ENCODE data around the gene SELENOF.
"Not testable (repeated sequence)": the region's sequence is repeated elsewhere in the genome, so short reads cannot be mapped to it uniquely, and the experiment has no call there.

SELENOF gene

DNA sequence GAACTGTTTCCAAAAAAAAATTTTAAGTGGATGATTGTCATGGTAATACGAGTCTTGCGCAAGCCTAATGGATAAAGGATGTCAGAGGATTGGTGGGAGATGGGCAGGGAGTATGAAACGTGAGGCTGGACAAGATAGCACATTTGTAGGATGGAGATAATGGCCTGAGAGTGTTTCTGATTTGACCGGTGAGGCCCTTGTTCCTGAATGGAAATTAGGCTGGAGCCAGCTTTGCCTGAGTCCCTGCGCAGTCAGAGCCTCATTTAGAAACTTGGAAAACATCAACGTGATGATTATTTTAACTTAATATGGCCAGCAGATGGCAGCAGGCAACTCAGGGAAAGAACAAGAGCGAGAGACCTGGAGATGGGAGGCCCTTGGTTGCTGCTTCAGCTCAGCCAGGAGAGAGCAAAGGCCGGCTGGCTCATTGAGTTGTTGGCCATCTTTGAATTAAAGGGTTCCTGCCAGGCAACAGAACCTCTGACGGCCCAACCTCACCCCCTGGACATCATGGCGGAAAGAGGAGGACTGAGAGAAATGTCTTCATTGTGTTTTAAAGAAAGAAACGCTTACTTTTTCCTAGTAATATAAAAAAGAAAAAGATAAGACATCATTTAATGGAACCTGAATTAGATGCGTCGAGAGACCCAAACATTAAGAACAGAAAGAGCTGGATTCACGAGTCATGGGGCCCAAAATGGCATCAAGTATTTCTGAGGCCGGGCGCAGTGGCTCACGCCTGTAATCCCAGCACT lies 80.3 kb downstream of the SELENOF start:
- Histone ChIP-seq H3K36me3 (ENCODE audit: control insufficient read depth, insufficient read depth, low read length) (no peaks in the 10 kb centered on the region), H3K27ac (ENCODE audit: low read depth, low read length, severe bottlenecking) (no peak overlapping the region), H3K4me3 (ENCODE audit: extremely low read depth, insufficient read depth, low read length, poor library complexity, severe bottlenecking) (no peak overlapping the region), H3K9me3 (ENCODE audit: control insufficient read depth, low read length) (no peaks in the 10 kb centered on the region), H3K4me1 (ENCODE audit: control insufficient read depth, insufficient read depth, low read length, poor library complexity, severe bottlenecking) (no peaks in the 10 kb centered on the region)
- WGBS, 2 experiments (ENCODE audit: insufficient coverage in 2 of 2): 44 to 49% methylated on average over 11 of the region's 17 CpGs

GRCh38 chr1:86832433-86832832 lies 81.5 kb downstream of the SELENOF start:
- no CpG with 5 or more reads among the region's 1 CpG for WGBS, 2 experiments (ENCODE audit: insufficient coverage in 2 of 2)
- no peaks in the 10 kb centered on the region for H3K9me3 ChIP-seq (ENCODE audit: control insufficient read depth, low read length)
- no peak overlapping the region for H3K4me3 ChIP-seq (ENCODE audit: extremely low read depth, insufficient read depth, low read length, poor library complexity, severe bottlenecking)
- no peaks in the 10 kb centered on the region for H3K36me3 ChIP-seq (ENCODE audit: control insufficient read depth, insufficient read depth, low read length)
- H3K27ac ChIP-seq (ENCODE audit: low read depth, low read length, severe bottlenecking): no peak overlapping the region
- H3K4me1 ChIP-seq (ENCODE audit: control insufficient read depth, insufficient read depth, low read length, poor library complexity, severe bottlenecking): no peaks in the 10 kb centered on the region

DNA sequence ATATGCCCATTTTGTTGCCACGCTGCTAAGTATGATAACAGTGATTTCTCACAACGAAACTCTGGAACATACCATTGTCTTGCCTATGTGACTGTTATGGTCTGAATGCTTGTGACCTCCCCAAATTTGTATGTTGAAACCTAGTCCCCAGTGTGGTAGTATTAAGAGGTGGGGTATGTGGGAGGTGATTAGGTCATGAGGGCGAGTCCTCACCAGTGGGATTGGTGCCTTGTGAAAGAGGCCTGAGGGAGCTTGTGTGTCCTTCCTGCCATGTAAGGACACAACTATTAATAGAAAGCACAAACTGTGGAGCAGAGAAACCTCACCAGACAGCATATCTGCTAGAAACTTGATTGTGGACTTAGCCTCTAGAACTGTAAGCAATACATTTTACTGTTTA lies 84.6 kb downstream of the SELENOF start:
- 91 to 100% methylated on average over 2 to 3 of the region's 3 CpGs for WGBS, 2 experiments (ENCODE audit: insufficient coverage in 2 of 2)
- Histone ChIP-seq H3K27ac (ENCODE audit: low read depth, low read length, severe bottlenecking) (no peak overlapping the region), H3K36me3 (ENCODE audit: control insufficient read depth, insufficient read depth, low read length) (no peaks in the 10 kb centered on the region), H3K4me3 (ENCODE audit: extremely low read depth, insufficient read depth, low read length, poor library complexity, severe bottlenecking) (no peak overlapping the region), H3K9me3 (ENCODE audit: control insufficient read depth, low read length) (no peaks in the 10 kb centered on the region), H3K4me1 (ENCODE audit: control insufficient read depth, insufficient read depth, low read length, poor library complexity, severe bottlenecking) (no peaks in the 10 kb centered on the region)

GRCh38 chr1:86828024-86828423 lies 85.9 kb downstream of the SELENOF start:
- Histone ChIP-seq H3K9me3 (ENCODE audit: control insufficient read depth, low read length) (no peaks in the 10 kb centered on the region), H3K4me3 (ENCODE audit: extremely low read depth, insufficient read depth, low read length, poor library complexity, severe bottlenecking) (no peak overlapping the region), H3K36me3 (ENCODE audit: control insufficient read depth, insufficient read depth, low read length) (no peaks in the 10 kb centered on the region), H3K4me1 (ENCODE audit: control insufficient read depth, insufficient read depth, low read length, poor library complexity, severe bottlenecking) (no peaks in the 10 kb centered on the region), H3K27ac (ENCODE audit: low read depth, low read length, severe bottlenecking) (no peak overlapping the region)
- WGBS, 2 experiments (ENCODE audit: insufficient coverage in 2 of 2): 82 to 86% methylated on average over 2 of the region's 3 CpGs

DNA sequence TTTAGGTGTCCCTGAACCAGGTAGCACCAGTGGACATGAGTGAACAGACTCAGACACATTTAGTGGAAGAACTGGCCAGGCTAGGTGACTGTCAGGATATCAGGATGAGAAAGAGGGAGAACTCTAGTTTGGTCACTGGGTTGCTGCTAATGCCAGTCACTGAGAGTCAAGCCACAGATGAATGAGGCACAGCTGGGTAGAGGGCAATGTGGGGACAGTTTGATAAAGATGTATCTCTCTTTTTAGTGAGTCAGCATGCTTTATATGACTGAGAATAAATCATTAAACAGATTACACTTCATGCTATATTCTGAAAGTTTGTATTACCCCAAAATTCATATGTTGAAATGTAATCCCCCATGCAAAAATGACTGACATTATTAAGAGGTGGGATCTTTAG lies 87.1 kb downstream of the SELENOF start:
- no peaks in the 10 kb centered on the region for H3K4me1 ChIP-seq (ENCODE audit: control insufficient read depth, insufficient read depth, low read length, poor library complexity, severe bottlenecking)
- H3K4me3 ChIP-seq (ENCODE audit: extremely low read depth, insufficient read depth, low read length, poor library complexity, severe bottlenecking): no peak overlapping the region
- no peaks in the 10 kb centered on the region for H3K9me3 ChIP-seq (ENCODE audit: control insufficient read depth, low read length)
- H3K27ac ChIP-seq (ENCODE audit: low read depth, low read length, severe bottlenecking): no peak overlapping the region
- no peaks in the 10 kb centered on the region for H3K36me3 ChIP-seq (ENCODE audit: control insufficient read depth, insufficient read depth, low read length)

GRCh38 chr1:86825319-86825718 lies 88.6 kb downstream of the SELENOF start:
- Histone ChIP-seq H3K4me3 (ENCODE audit: extremely low read depth, insufficient read depth, low read length, poor library complexity, severe bottlenecking) (no peak overlapping the region), H3K27ac (ENCODE audit: low read depth, low read length, severe bottlenecking) (no peak overlapping the region), H3K9me3 (ENCODE audit: control insufficient read depth, low read length) (no peaks in the 10 kb centered on the region), H3K36me3 (ENCODE audit: control insufficient read depth, insufficient read depth, low read length) (no peaks in the 10 kb centered on the region), H3K4me1 (ENCODE audit: control insufficient read depth, insufficient read depth, low read length, poor library complexity, severe bottlenecking) (no peaks in the 10 kb centered on the region)
- WGBS, 2 experiments (ENCODE audit: insufficient coverage in 2 of 2): 93% methylated on average over 2 of the region's 2 CpGs; no CpG with 5 or more reads in 1 of the 2 experiments

GRCh38 chr1:86823821-86824500 lies 90.0 kb downstream of the SELENOF start:
- 80% methylated on average over 2 of the region's 3 CpGs; no CpG with 5 or more reads in 1 of the 2 experiments for WGBS, 2 experiments (ENCODE audit: insufficient coverage in 2 of 2)
- Histone ChIP-seq H3K36me3 (ENCODE audit: control insufficient read depth, insufficient read depth, low read length) (no peaks in the 10 kb centered on the region), H3K9me3 (ENCODE audit: control insufficient read depth, low read length) (no peaks in the 10 kb centered on the region), H3K27ac (ENCODE audit: low read depth, low read length, severe bottlenecking) (no peak overlapping the region), H3K4me3 (ENCODE audit: extremely low read depth, insufficient read depth, low read length, poor library complexity, severe bottlenecking) (no peak overlapping the region), H3K4me1 (ENCODE audit: control insufficient read depth, insufficient read depth, low read length, poor library complexity, severe bottlenecking) (no peaks in the 10 kb centered on the region)

DNA sequence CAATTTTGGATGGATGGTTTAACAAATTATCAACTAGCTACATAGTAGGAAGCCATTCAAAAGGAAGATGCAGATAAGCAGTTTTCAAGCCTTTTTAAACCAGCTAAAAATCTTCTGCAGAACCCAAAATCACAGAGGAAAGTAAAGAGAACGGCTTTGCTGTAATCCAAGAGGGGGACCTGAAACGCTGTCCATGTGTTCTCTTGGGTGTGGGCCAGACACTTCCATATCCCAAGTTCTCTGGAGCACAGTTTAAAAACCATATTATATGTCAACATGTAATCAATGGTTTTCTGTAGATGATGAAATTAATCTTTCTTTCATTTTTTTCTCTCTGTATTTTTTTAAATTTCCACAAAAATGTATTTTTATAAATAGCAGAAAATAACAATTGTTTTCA lies 90.5 kb downstream of the SELENOF start:
- H3K4me1 ChIP-seq (ENCODE audit: control insufficient read depth, insufficient read depth, low read length, poor library complexity, severe bottlenecking): no peaks in the 10 kb centered on the region
- 100% methylated on average over 1 to 2 of the region's 2 CpGs for WGBS, 2 experiments (ENCODE audit: insufficient coverage in 2 of 2)
- H3K36me3 ChIP-seq (ENCODE audit: control insufficient read depth, insufficient read depth, low read length): no peaks in the 10 kb centered on the region
- H3K4me3 ChIP-seq (ENCODE audit: extremely low read depth, insufficient read depth, low read length, poor library complexity, severe bottlenecking): no peak overlapping the region
- no peak overlapping the region for H3K27ac ChIP-seq (ENCODE audit: low read depth, low read length, severe bottlenecking)
- no peaks in the 10 kb centered on the region for H3K9me3 ChIP-seq (ENCODE audit: control insufficient read depth, low read length)

DNA sequence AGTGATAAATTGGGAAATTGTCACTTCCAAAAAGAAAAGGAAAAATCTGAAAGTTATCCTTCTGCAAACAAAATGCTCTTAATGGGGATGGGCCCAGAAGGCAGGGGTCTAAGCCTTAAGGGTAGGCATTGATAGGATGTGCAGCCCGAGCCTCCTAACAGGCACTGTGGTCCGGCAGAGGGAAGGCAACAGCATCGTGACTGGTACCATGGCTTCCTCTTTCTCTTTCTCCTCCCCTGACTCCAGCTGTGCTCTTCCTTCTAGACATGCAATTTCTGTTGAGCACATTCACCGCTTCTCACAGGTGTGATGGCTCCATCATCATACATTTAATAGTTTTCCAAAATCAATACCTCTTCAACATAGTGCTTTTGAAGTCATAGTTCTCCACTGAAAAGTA lies 91.5 kb downstream of the SELENOF start:
- no peak overlapping the region for H3K27ac ChIP-seq (ENCODE audit: low read depth, low read length, severe bottlenecking)
- H3K9me3 ChIP-seq (ENCODE audit: control insufficient read depth, low read length): no peaks in the 10 kb centered on the region
- H3K4me3 ChIP-seq (ENCODE audit: extremely low read depth, insufficient read depth, low read length, poor library complexity, severe bottlenecking): no peak overlapping the region
- no peaks in the 10 kb centered on the region for H3K4me1 ChIP-seq (ENCODE audit: control insufficient read depth, insufficient read depth, low read length, poor library complexity, severe bottlenecking)
- 58 to 64% methylated on average over 4 of the region's 4 CpGs for WGBS, 2 experiments (ENCODE audit: insufficient coverage in 2 of 2)
- no peaks in the 10 kb centered on the region for H3K36me3 ChIP-seq (ENCODE audit: control insufficient read depth, insufficient read depth, low read length)

DNA sequence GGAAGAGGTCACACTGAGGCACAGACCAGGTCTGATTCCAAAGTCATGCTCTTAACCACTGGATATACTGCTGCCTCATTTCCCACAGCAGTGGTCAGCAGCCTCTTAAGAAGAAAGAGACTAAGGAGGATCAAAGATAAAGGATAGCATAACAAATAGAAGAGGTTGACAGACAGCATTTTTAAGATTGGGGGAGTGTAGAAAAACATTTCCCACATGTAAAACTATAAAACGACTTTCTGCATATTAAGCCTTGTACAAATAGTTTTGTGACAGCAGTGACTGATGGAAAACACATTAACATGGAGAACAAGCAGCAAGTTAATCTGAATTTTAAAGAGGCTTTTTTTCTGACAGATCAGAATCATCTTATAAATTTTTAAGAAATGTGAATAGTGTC lies 92.0 kb downstream of the SELENOF start:
- Histone ChIP-seq H3K27ac (ENCODE audit: low read depth, low read length, severe bottlenecking) (no peak overlapping the region), H3K4me1 (ENCODE audit: control insufficient read depth, insufficient read depth, low read length, poor library complexity, severe bottlenecking) (peaks cover 4% of the 10 kb centered on the region)
- no CpG with 5 or more reads among the region's 1 CpG for WGBS, 2 experiments (ENCODE audit: insufficient coverage in 2 of 2)

GRCh38 chr1:86819970-86820369 lies 94.0 kb downstream of the SELENOF start:
- H3K9me3 ChIP-seq (ENCODE audit: control insufficient read depth, low read length); H3K4me3 ChIP-seq (ENCODE audit: extremely low read depth, insufficient read depth, low read length, poor library complexity, severe bottlenecking); H3K27ac ChIP-seq (ENCODE audit: low read depth, low read length, severe bottlenecking); H3K36me3 ChIP-seq (ENCODE audit: control insufficient read depth, insufficient read depth, low read length); H3K4me1 ChIP-seq (ENCODE audit: control insufficient read depth, insufficient read depth, low read length, poor library complexity, severe bottlenecking): not testable (repeated sequence)
- WGBS, 2 experiments (ENCODE audit: insufficient coverage in 2 of 2): 67 to 100% methylated on average over 1 of the region's 5 CpGs

More for the DNA sequence above, 92.0 kb downstream of the SELENOF start:
- Histone ChIP-seq H3K36me3 (ENCODE audit: control insufficient read depth, insufficient read depth, low read length) (no peaks in the 10 kb centered on the region), H3K9me3 (ENCODE audit: control insufficient read depth, low read length) (no peaks in the 10 kb centered on the region), H3K4me3 (ENCODE audit: extremely low read depth, insufficient read depth, low read length, poor library complexity, severe bottlenecking) (no peak overlapping the region)
